Coronary artery (tissue), 2 donors: ENCODE data around the gene FAM193A.
"Not testable (repeated sequence)": the region's sequence is repeated elsewhere in the genome, so short reads cannot be mapped to it uniquely, and the experiment has no call there.

ENCODE experiments used
- DNase-seq: peaks from one replicate; pipeline ENCODE4 v3.0.0-alpha.2; 2017; ENCODE audit warnings: low spot score
- H3K27ac ChIP-seq, 2 donors: fragments of 200-600 bp; sonication (generic); one replicate each; pipeline ENCODE4 v1.5.1; 2016 to 2019
- H3K4me3 ChIP-seq: fragments of 200-600 bp; sonication (generic); 2 replicates; pipeline ENCODE4 v1.5.1; 2016; ENCODE audit warnings: mild to moderate bottlenecking, moderate library complexity
- TF ChIP-seq, protein P1 (sequence below): fragments of 200-600 bp; sonication (generic); IDR thresholded peaks from one replicate; pipeline ENCODE4 v1.5.1; 2019; ENCODE audit warnings: antibody characterized with exemption

FAM193A gene

DNA sequence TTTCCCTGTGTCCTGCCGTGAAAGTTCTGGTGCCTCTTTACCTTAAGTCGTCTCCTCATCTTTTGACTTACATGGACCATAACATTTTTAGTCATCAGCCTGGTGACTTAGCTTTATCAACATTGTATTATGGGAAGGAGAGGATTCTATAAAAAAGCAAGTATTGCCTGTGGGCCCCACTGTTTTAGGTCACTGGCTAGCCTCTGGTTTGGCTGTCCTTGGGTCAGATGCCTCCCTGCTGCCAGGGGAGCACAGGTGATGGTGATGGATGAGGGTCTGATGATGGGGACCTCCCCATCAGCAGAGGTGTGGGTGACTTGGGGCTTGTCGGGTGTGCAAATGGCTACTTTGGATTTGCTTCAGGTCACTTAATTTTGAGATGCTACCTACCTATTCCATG lies 51.8 kb downstream of the FAM193A start:
- no peak overlapping the region for H3K4me3 ChIP-seq
- no peak overlapping the region for H3K27ac ChIP-seq
- TF ChIP-seq, protein P1, sequence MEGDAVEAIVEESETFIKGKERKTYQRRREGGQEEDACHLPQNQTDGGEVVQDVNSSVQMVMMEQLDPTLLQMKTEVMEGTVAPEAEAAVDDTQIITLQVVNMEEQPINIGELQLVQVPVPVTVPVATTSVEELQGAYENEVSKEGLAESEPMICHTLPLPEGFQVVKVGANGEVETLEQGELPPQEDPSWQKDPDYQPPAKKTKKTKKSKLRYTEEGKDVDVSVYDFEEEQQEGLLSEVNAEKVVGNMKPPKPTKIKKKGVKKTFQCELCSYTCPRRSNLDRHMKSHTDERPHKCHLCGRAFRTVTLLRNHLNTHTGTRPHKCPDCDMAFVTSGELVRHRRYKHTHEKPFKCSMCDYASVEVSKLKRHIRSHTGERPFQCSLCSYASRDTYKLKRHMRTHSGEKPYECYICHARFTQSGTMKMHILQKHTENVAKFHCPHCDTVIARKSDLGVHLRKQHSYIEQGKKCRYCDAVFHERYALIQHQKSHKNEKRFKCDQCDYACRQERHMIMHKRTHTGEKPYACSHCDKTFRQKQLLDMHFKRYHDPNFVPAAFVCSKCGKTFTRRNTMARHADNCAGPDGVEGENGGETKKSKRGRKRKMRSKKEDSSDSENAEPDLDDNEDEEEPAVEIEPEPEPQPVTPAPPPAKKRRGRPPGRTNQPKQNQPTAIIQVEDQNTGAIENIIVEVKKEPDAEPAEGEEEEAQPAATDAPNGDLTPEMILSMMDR, result no peak
- DNase-seq, result no peak

DNA sequence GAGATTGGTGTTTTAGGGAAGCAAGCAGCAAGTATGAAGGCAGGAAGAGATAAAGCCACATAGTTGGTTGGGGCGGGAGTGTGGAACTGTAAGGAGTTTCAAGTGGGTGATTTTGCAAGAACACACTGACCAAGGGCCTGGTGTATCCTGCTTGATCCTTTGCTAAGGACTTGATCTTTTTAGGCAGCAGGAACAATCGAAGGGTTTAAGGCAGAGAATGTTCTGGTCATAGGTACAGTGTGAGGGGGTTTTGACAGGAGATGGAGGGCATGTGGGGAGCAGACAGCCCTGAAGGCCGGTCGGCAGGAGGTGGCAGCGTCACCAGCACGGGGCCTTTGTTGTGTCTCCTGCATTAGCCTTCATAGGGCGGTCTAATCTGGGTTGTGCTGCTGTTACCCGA lies 54.7 kb downstream of the FAM193A start:
- Histone ChIP-seq H3K4me3 (peak overlapping the region; percentile 31), H3K27ac (peak overlapping the region in 1 of 2 donors; percentile 42)
- TF ChIP-seq, protein P1, result no peak
- no peak for DNase-seq

DNA sequence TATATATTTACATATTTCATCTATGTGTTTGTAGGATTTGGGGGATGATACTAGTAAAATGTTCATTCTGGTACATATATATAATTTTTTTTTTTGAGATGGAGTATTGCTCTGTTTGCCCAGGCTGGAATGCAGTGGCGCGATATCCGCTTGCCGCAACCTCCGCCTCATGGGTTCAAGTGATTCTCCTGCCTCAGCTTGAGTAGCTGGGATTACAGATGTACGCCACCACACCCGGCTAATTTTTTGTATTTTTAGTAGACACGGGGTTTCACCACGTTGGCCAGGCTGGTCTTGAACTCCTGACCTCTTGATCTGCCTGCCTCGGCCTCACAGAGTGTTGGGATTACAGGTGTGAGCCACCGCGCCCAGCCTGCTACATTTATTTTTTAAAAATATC lies 55.6 kb downstream of the FAM193A start:
- not testable (repeated sequence) for H3K27ac ChIP-seq, DNase-seq, H3K4me3 ChIP-seq

DNA sequence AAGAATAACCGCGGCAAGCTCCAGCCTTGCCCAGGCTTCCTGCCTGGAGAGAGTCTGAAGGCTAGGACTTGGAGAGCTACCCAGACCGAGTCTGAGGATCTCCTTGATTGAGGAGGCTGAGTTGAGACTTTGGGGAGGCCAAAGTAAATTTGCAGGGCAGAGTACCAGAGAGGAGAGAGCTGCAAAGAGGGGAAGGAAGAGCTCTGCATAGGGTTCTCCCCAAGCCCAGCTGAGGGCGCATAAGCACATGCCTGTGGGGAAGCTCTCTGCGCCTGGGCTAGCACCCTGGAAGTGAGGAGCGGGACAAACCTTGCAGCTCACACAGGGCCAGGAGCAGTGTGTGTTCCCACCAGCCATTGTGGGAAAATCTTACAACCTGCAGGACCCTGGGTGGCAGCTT lies 56.1 kb downstream of the FAM193A start:
- no peak for DNase-seq
- no peak overlapping the region for H3K4me3 ChIP-seq
- TF ChIP-seq, protein P1, result no peak
- no peak overlapping the region for H3K27ac ChIP-seq

DNA sequence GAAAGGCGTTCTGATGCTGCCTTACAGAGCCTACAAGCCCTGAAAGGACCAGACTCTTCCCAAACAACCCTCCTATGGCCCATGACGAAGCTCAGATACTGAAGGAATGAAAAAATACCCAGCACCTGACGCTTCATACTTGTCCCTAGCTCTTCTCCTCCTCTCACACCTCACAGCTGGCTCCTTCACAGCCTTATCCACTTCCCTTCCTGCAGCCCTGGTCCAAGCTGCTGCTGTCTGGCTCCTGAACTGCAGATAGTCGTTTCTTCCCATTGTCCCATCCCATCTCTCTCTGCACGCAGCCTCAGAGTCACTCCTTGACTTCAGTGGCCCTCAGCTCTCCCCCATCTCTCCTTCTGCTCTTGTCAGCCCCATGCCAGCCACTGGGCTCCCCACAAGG lies 56.6 kb downstream of the FAM193A start:
- TF ChIP-seq, protein P1, result no peak
- DNase-seq, result no peak
- H3K4me3 ChIP-seq, result no peak overlapping the region
- no peak overlapping the region for H3K27ac ChIP-seq

DNA sequence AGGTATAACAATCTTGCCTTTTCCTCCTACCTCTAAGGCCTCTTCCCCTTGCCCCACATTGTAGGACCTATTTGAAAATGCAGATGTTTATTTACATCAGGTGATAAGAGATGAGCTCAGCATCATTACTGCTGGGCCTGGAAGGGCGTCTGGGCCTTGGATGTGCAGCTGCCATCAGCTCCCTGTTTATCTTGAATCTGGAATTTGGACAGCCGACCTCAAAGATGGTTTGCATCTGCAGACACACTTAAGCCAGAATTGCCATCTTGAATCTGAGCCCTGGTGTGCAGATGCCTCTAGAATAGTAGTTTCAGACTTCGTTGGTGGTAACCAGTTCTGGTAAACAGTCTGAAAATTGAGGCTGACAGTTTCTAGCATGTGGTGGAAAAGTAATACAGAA lies 59.0 kb downstream of the FAM193A start:
- TF ChIP-seq, protein P1, result no peak
- DNase-seq, result no peak
- H3K4me3 ChIP-seq, result no peak overlapping the region
- H3K27ac ChIP-seq, result no peak overlapping the region

DNA sequence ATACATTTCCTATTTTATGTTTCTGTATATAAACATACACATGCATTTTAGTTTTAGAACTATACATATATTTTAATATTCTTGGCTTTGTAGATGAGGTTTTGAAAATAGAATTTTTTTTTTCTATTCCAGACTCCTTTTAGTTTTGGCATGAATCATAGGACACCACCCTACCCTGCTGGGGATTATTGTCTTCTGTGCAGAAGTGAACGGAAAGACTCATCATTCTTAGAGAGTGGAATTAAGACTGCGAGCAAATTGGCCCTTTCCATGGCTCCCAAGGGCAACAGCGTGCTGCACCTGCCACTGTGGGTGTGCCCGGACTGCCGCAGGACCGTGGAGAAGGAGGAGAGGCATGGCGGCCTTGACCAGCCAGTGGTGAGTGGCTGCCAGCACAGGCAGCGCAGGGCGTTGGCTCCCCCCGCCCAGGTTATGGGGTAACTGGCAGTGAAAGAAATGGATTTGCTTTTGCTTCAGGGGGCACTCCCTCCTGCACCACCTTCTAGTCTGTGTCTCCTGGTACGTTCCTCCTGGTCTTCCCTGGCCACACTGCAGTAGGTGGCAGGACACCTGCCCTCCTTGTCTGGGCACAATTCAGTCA lies 59.6 kb downstream of the FAM193A start:
- no peak for DNase-seq
- Histone ChIP-seq H3K4me3 (no peak overlapping the region), H3K27ac (no peak overlapping the region)
- TF ChIP-seq, protein P1, result no peak

DNA sequence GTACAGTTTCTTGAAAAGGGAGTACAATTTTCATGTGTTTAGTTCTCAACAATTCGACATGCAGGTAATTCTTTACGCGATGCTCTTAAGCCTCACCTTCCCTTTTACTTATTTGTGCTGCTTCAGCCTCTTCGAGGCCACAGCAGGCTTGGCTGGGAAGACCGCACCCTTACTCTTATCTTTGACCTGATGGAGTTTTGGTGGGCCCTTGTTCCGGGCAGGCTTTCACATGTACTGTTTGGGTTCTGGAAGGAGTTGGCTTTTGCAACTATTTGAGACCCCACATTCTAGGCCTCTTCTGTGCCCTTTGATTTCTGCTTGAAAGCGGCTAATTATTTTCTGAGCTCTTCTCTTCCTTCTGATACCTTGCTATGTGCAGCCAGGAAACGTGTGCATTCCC lies 60.2 kb downstream of the FAM193A start:
- DNase-seq, result no peak
- TF ChIP-seq, protein P1, result no peak
- Histone ChIP-seq H3K4me3 (no peak overlapping the region), H3K27ac (no peak overlapping the region)
